H1 (cell line): Measurements from ENCODE around the gene DENND1A. TPM values are rescaled to one million over a fixed set of nuclear protein-coding genes. Genes with fewer than 3 reads are reported as not detected.

Source experiments
- CTCF ChIA-PET: fragments of 300-600 bp; sonication (Branson Sonifier 250); formaldehyde crosslinking; loops from one replicate; lab custom pipeline; 2021; ENCODE audit not compliant: partially characterized antibody; lab: Charles Lee
- POLR2A ChIA-PET: fragments of 300-600 bp; sonication (Branson Sonifier 250); formaldehyde crosslinking; loops from one replicate; lab custom pipeline; 2021; ENCODE audit warnings: inconsistent platforms; ENCODE audit not compliant: partially characterized antibody; lab: Charles Lee
- DNase-seq, 2 experiments: peaks; one replicate each; pipeline versions ENCODE4 v3.0.0 to v3.0.0-alpha.2; 2010 to 2022; ENCODE audit warnings: low spot score in 2 of 2, low read depth in 1 of 2, mixed read lengths in 1 of 2
- FAIRE-seq: peaks from 2 replicates; lab custom pipeline; 2011; peaks lifted over from hg19 to GRCh38; lab: Jason Lieb, UNC
- H2AFZ ChIP-seq: 2 replicates; pipeline ENCODE4 v1.8.1; 2012; ENCODE audit warnings: low read length, inconsistent platforms
- H2AK5ac ChIP-seq: 2 replicates; pipeline ENCODE4 v1.6.1; 2013; ENCODE audit warnings: low read depth, low read length
- H2BK120ac ChIP-seq: replicated peaks from 2 replicates; pipeline ENCODE3; 2013; ENCODE audit warnings: low read depth, low read length, inconsistent platforms
- H2BK12ac ChIP-seq: 2 replicates; pipeline ENCODE4 v1.6.1; 2013; ENCODE audit warnings: low read depth, low read length
- H2BK15ac ChIP-seq: 2 replicates; pipeline ENCODE4 v1.6.1; 2013; ENCODE audit warnings: low read length
- H2BK20ac ChIP-seq: 2 replicates; pipeline ENCODE4 v1.6.1; 2013; ENCODE audit warnings: low read length
- H2BK5ac ChIP-seq: 2 replicates; pipeline ENCODE4 v1.6.1; 2013; ENCODE audit warnings: low read depth, low read length
- H3K14ac ChIP-seq: 2 replicates; pipeline ENCODE4 v1.6.1; 2013; ENCODE audit warnings: inconsistent platforms; ENCODE audit not compliant: insufficient read length
- H3K18ac ChIP-seq: 2 replicates; pipeline ENCODE4 v1.6.1; 2013; ENCODE audit warnings: low read length; ENCODE audit errors: extremely low read depth
- H3K23ac ChIP-seq: 2 replicates; pipeline ENCODE4 v1.6.1; 2013; ENCODE audit warnings: inconsistent platforms; ENCODE audit not compliant: insufficient read length
- H3K23me2 ChIP-seq: 2 replicates; pipeline ENCODE4 v1.6.1; 2013; ENCODE audit warnings: low read depth, low read length
- H3K27ac ChIP-seq: 2 replicates; pipeline ENCODE4 v1.6.1; 2011; ENCODE audit warnings: low read depth, low read length, inconsistent platforms
- H3K27me3 ChIP-seq, 4 experiments: replicated peaks in 1 of 4; 1 replicate in 1 of 4; 2 replicates in 3 of 4; pipeline versions ENCODE4 v1.6.1 to v1.8.1; 2011 to 2013; ENCODE audit warnings: low read length in 3 of 4, mild to moderate bottlenecking in 3 of 4, inconsistent platforms in 2 of 4, mixed read lengths in 2 of 4, moderate library complexity in 1 of 4; ENCODE audit not compliant: control insufficient read depth in 3 of 4, insufficient read depth in 3 of 4; ENCODE audit errors: extremely low read depth in 1 of 4
- H3K36me3 ChIP-seq, 4 experiments: 2 replicates each; pipeline versions ENCODE4 v1.6.1 to v1.8.1; 2011 to 2013; ENCODE audit warnings: mild to moderate bottlenecking in 4 of 4, low read length in 3 of 4, moderate library complexity in 2 of 4, control low read depth in 1 of 4, inconsistent platforms in 1 of 4; ENCODE audit not compliant: insufficient read depth in 4 of 4, control insufficient read depth in 2 of 4
- H3K4ac ChIP-seq: replicated peaks from 2 replicates; pipeline ENCODE3; 2013; ENCODE audit warnings: low read length, low read depth, mixed read lengths, inconsistent platforms; ENCODE audit not compliant: insufficient read length
- H3K4me1 ChIP-seq, 4 experiments: replicated peaks in 1 of 4; 1 replicate in 1 of 4; 2 replicates in 3 of 4; pipeline versions ENCODE4 v1.6.1 to v1.8.1; 2011 to 2013; ENCODE audit warnings: low read length in 3 of 4, inconsistent platforms in 2 of 4, mixed read lengths in 1 of 4; ENCODE audit not compliant: insufficient read depth in 4 of 4, control insufficient read depth in 3 of 4
- H3K4me2 ChIP-seq, 2 experiments: 2 replicates each; pipeline versions ENCODE4 v1.6.1 to v1.8.1; 2011 to 2013; ENCODE audit warnings: low read depth in 2 of 2, low read length in 2 of 2, control low read depth in 1 of 2, inconsistent platforms in 1 of 2, mild to moderate bottlenecking in 1 of 2; ENCODE audit not compliant: insufficient read depth in 1 of 2
- H3K4me3 ChIP-seq, 4 experiments: fragments of 200-600, 300-600 bp in 1 of 4; sonication (generic), shearing (Covaris generic), sonication (Bioruptor Twin) in 1 of 4; 2 replicates each; pipeline versions ENCODE4 v1.5.1 to v1.8.1; 2011 to 2016; ENCODE audit warnings: low read length in 4 of 4, low read depth in 3 of 4, control low read depth in 2 of 4, inconsistent platforms in 2 of 4, mild to moderate bottlenecking in 2 of 4, mixed read lengths in 1 of 4, moderate library complexity in 1 of 4; ENCODE audit not compliant: insufficient read depth in 2 of 4; ENCODE audit errors: extremely low read depth in 1 of 4
- H3K56ac ChIP-seq: replicated peaks from 2 replicates; pipeline ENCODE3; 2013; ENCODE audit warnings: low read depth, mild to moderate bottlenecking, mixed read lengths, low read length, inconsistent platforms; ENCODE audit not compliant: insufficient read length
- H3K79me1 ChIP-seq: 2 replicates; pipeline ENCODE4 v1.6.1; 2013; ENCODE audit warnings: low read depth, low read length, control low read depth
- H3K79me2 ChIP-seq, 2 experiments: 2 replicates each; pipeline versions ENCODE4 v1.6.1 to v1.8.1; 2012 to 2013; ENCODE audit warnings: low read length in 2 of 2, mild to moderate bottlenecking in 2 of 2, inconsistent platforms in 1 of 2; ENCODE audit not compliant: insufficient read depth in 2 of 2, control insufficient read depth in 1 of 2
- H3K9ac ChIP-seq, 4 experiments: replicated peaks in 1 of 4; 1 replicate in 1 of 4; 2 replicates in 3 of 4; pipeline versions ENCODE4 v1.6.1 to v1.8.1; 2011 to 2013; ENCODE audit warnings: low read depth in 3 of 4, low read length in 3 of 4, control low read depth in 2 of 4, mild to moderate bottlenecking in 2 of 4, moderate library complexity in 2 of 4, inconsistent platforms in 1 of 4; ENCODE audit errors: extremely low read depth in 1 of 4
- H3K9me3 ChIP-seq, 2 experiments: 2 replicates each; pipeline versions ENCODE4 v1.6.1 to v1.8.1; 2012 to 2013; ENCODE audit warnings: mild to moderate bottlenecking in 2 of 2, moderate library complexity in 2 of 2, control low read depth in 1 of 2, inconsistent platforms in 1 of 2, low read depth in 1 of 2, low read length in 1 of 2, mixed read lengths in 1 of 2; ENCODE audit not compliant: insufficient read depth in 2 of 2
- H4K20me1 ChIP-seq, 2 experiments: replicated peaks in 1 of 2; 2 replicates each; pipeline versions ENCODE3 to v1.8.1; 2011 to 2013; ENCODE audit warnings: inconsistent platforms in 2 of 2, low read length in 2 of 2, mild to moderate bottlenecking in 1 of 2; ENCODE audit not compliant: insufficient read depth in 2 of 2, control insufficient read depth in 1 of 2
- H4K5ac ChIP-seq: 2 replicates; pipeline ENCODE4 v1.6.1; 2013; ENCODE audit warnings: low read length, low read depth, mixed read lengths, inconsistent platforms; ENCODE audit not compliant: insufficient read length
- H4K8ac ChIP-seq: 2 replicates; pipeline ENCODE4 v1.8.0; 2013; ENCODE audit warnings: mild to moderate bottlenecking, moderate library complexity, low read length, inconsistent platforms; ENCODE audit not compliant: insufficient read depth; ENCODE audit errors: extremely low read depth
- H4K91ac ChIP-seq: replicated peaks from 2 replicates; pipeline ENCODE3; 2013; ENCODE audit warnings: low read length, mixed read lengths, inconsistent platforms; ENCODE audit not compliant: insufficient read length
- BACH1 ChIP-seq: IDR thresholded peaks from 2 replicates; pipeline ENCODE4 v1.6.1; 2012; ENCODE audit warnings: low read length, improper control_type of control experiment
- TEAD4 ChIP-seq: IDR thresholded peaks from 2 replicates; pipeline ENCODE4 v1.6.1; 2012; ENCODE audit warnings: low read depth, low read length, inconsistent platforms, mixed read lengths
- WGBS, 2 experiments: shearing (Covaris generic) in 1 of 2; methylation state at CpG; one replicate each; pipeline versions ENCODE4 v1.1.6 to v1.1.7; 2013 to 2015; ENCODE audit warnings: low lambda C conversion rate in 2 of 2, mixed read lengths in 2 of 2, inconsistent platforms in 1 of 2, low coverage in 1 of 2, missing lambda C conversion rate in 1 of 2; ENCODE audit not compliant: insufficient replicate concordance in 2 of 2, insufficient coverage in 1 of 2, insufficient read length in 1 of 2; ENCODE audit errors: extremely low coverage in 1 of 2, missing lambda C conversion rate in 1 of 2; 5-methylcytosine and 5-hydroxymethylcytosine counted together
- polyA plus RNA-seq, 7 experiments: library from polyadenylated mRNA; depleted of rRNA in 3 of 7; stranded (reverse) in 5 of 7; unstranded in 2 of 7; fragments of >200 nt in 5 of 7; fragments of 200-250 nt in 2 of 7; gene quantifications; 1 replicate in 5 of 7; 2 replicates in 1 of 7; 4 replicates in 1 of 7; pipeline versions ENCODE4 v1.2.1 to v1.2.3, GENCODE V29; 2011 to 2013; ENCODE audit warnings: missing spikeins in 2 of 7, mixed read lengths in 2 of 7
- total RNA-seq: library from RNA; stranded (reverse); fragmentation: NEBNext Ultra II Directional; extraction: Animal tissue kit (Norgen Biotek cat#: 25700); gene quantifications from 2 replicates; pipeline ENCODE4 v1.2.1, GENCODE V29; 2021

Gene DENND1A
- total and polyA plus RNA-seq, 2 of the 8 experiments (the other 6 are each of a cell fraction or from before 2014, with no cell fraction given), result 24.1 to 26.4 TPM

DNA sequence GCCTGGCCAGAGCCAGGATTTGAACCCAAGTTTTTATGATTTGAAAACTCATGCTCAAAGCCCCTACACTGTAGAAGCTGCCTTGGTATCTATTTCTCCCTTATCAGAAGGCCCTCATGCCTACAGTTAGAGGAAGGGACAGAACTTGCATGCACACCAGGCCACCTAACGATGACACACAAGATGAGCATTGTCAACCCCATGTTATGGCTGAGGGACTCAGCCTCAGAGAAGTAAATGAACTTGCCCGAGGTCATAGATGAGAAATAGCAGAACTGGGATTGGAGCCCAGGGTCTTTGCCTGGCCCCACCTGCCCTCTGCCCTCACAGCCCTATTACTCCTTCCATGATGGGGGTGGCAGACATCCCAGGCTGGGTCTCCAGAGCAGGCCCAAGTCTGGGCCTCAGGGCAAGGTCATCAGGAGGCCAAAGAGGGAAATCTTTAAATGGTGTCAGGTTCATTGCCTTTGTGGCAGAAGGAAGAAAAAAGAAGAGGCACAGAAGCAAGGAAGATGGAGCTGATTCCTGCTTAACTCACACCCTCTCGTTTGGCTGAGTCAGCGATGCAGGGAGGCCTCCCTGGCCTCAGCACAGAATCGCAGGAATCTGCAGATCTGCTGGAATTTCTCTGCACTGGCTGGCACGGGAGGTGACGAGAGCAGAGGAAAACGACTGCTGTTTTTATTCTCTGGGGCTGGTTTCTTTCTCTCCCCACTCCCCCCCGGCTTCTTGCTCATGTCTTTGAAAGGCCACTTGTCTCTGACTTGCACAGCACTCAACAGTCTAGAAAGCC is 594.5 kb downstream of the DENND1A start:
- Histone ChIP-seq H2BK5ac (no peak overlapping the region), H2BK12ac (0 out of 2 replicates have a peak overlapping the region, but pooled peaks have one; percentile 28), H4K20me1 (no peaks in the 10 kb centered on the region), H3K4me1 (peaks cover 3 to 14% (median 7%) of the 10 kb centered on the region in 4 experiments), H3K79me1 (no peaks in the 10 kb centered on the region), H4K5ac (no peak overlapping the region), H3K23me2 (no peaks in the 10 kb centered on the region), H4K91ac (no peak overlapping the region), H2BK15ac (no peak overlapping the region), H4K8ac (peak overlapping the region; percentile 72; the same call in 1 of the 2 replicates), H3K27me3 (no peaks in the 10 kb centered on the region), H3K4me3 (no peak overlapping the region), H3K14ac (no peak overlapping the region), H3K9me3 (no peaks in the 10 kb centered on the region), H3K36me3 (no peaks in the 10 kb centered on the region), H3K4ac (no peak overlapping the region), H2AFZ (peak overlapping the region; percentile 47; the same call in 1 of the 2 replicates), H3K56ac (no peak overlapping the region), H2AK5ac (no peak overlapping the region), H3K79me2 (no peaks in the 10 kb centered on the region), H2BK120ac (no peak overlapping the region), H3K27ac (no peak overlapping the region), H3K9ac (no peak overlapping the region), H3K18ac (no peak overlapping the region), H3K23ac (no peak overlapping the region), H3K4me2 (no peak overlapping the region), H2BK20ac (no peak overlapping the region; the same call in 1 of the 2 replicates)
- DNase-seq (no peak), FAIRE-seq (no peak)
- POLR2A ChIA-PET, result interaction anchor here (0.6 to 1.7 kb wide), 2 partner anchors 9 to 126 kb away, joined by 3 to 4 read pairs; no protein-coding TSS in a partner anchor
- whole genome bisulfite sequencing, 2 experiments, result 60% methylated on average over 9 of the region's 9 CpGs; no CpG with 5 or more reads in 1 of the 2 experiments
- CTCF ChIA-PET, result interaction anchor here (0.8 to 3.1 kb wide), 9 partner anchors 8 to 254 kb away, joined by 3 to 15 read pairs (median 4); no protein-coding TSS in a partner anchor
- peak; percentile 71 for TF ChIP-seq TEAD4
- TF ChIP-seq BACH1, result peak; percentile 86
